ENCODE data around the gene ADH7.

DNA sequence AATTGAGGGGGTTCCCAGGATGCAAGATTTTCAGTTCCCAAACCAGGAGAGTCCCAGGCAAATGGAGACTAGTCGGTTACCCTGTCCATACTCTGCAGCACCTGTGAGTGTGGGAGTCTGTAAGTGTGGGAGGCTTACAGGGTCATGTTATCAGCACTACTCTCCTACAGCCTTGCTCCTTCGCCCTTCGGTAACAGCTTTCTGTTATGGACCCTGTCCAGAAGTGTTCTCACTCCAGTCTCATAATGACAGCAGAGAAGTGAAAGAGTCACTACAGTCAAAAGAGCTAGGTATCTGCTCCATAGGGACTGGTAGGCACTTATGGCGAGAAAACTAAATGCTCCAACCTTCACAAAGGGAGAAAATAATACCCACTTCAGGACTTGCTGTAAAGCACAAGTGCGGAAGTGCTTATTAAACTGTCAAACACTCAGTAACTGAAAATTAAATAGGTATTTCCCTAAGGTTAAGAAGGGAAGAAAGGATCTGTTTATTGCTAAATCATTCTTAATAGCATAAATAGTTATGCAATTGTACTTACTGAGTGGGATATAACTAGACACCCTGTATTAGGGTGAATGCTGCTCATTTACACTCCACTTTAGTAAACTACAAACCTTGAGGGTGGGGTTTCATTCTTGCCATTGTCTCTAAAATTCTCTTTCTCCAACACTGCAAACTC is 2.7 kb upstream of the ADH7 start:
- no peak for TF ChIP-seq EZH2 (IDR thresholded peaks at IDR 0.05; ENCODE audit: borderline replicate concordance)
- TF ChIP-seq, protein P1, sequence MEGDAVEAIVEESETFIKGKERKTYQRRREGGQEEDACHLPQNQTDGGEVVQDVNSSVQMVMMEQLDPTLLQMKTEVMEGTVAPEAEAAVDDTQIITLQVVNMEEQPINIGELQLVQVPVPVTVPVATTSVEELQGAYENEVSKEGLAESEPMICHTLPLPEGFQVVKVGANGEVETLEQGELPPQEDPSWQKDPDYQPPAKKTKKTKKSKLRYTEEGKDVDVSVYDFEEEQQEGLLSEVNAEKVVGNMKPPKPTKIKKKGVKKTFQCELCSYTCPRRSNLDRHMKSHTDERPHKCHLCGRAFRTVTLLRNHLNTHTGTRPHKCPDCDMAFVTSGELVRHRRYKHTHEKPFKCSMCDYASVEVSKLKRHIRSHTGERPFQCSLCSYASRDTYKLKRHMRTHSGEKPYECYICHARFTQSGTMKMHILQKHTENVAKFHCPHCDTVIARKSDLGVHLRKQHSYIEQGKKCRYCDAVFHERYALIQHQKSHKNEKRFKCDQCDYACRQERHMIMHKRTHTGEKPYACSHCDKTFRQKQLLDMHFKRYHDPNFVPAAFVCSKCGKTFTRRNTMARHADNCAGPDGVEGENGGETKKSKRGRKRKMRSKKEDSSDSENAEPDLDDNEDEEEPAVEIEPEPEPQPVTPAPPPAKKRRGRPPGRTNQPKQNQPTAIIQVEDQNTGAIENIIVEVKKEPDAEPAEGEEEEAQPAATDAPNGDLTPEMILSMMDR (IDR thresholded peaks at IDR 0.05; ENCODE audit: poor library complexity), result no peak

Data from hepatocyte (in vitro differentiated cells).